ENCODE results near the gene MSRB3.

DNA sequence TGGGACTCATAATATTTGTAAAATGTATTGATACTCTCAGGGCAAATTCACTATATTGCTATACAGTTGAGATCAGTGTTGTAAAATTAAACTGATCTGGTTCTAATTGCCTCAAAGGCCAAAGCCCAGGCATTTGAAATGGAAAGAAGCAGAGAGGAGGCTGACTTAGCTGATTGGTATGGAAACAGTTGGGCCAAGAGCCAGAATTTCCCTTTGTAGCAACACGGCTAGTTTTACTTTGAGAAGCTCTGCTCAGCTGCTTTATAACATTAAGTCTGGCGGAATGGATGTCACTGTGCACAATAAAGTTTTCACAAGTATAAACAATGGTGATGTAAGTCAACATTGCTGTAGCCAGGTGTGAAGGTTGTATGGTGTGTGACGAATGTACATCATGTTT is 186.4 kb downstream of the MSRB3 start:
- no peak for TF ChIP-seq CTCF (IDR thresholded peaks at IDR 0.05)
- TF ChIP-seq POLR2A (IDR thresholded peaks at IDR 0.05), result no peak

All from thyroid gland (tissue), 4 donors.